GM12878 (cell line): Measurements from ENCODE around the gene RNU1-2. TPM values are rescaled to one million over a fixed set of nuclear protein-coding genes. Genes with fewer than 3 reads are reported as not detected.
"Not testable (repeated sequence)": the region's sequence is repeated elsewhere in the genome, so short reads cannot be mapped to it uniquely, and the experiment has no call there.

Experiments
- ATAC-seq: fragments of 200-7000 bp; cut with Tn5 transposase; 3 replicates; pipeline ENCODE4 v1.9.1; 2020; ENCODE audit warnings: mild to moderate bottlenecking, moderate library complexity
- BruUV-seq: library from RNA; stranded (reverse); fragments of 400-500 nt; replicated peaks from 2 replicates; lab custom pipeline; 2021; lab: Mats Ljungman, UMichigan
- CTCF ChIA-PET: fragments of 300-600 bp; sonication (Branson Sonifier 250); formaldehyde crosslinking; extraction: SDS; loops from one replicate; lab custom pipeline; 2021; ENCODE audit warnings: inconsistent platforms; lab: Yijun Ruan, JAX
- POLR2A ChIA-PET: fragments of 350-600 bp; formaldehyde crosslinking; extraction: SDS; loops from one replicate; lab custom pipeline; 2021; ENCODE audit warnings: inconsistent platforms; lab: Charles Lee
- RAD21 ChIA-PET: fragments of 300-600 bp; sonication (Branson Sonifier 250); formaldehyde crosslinking; loops from one replicate; lab custom pipeline; 2023; ENCODE audit warnings: antibody characterized with exemption; ENCODE audit not compliant: unreplicated experiment; lab: Charles Lee
- SMC1A ChIA-PET: fragments of 300-600 bp; sonication (Branson Sonifier 250); formaldehyde crosslinking; loops from one replicate; lab custom pipeline; 2023; ENCODE audit not compliant: unreplicated experiment, uncharacterized antibody; lab: Charles Lee
- DNase-seq: peaks from one replicate; pipeline ENCODE4 v3.0.0-alpha.2; 2011; ENCODE audit warnings: low read depth, low spot score
- FAIRE-seq: peaks from 3 replicates; lab custom pipeline; 2011; peaks lifted over from hg19 to GRCh38; lab: Jason Lieb, UNC
- H2AFZ ChIP-seq: 2 replicates; pipeline ENCODE4 v1.6.0; 2011; ENCODE audit warnings: low read depth, low read length, control low read depth; ENCODE audit not compliant: control insufficient read depth
- H3K27ac ChIP-seq: 2 replicates; pipeline ENCODE4 v1.5.1; 2011; ENCODE audit warnings: control low read depth; ENCODE audit not compliant: control insufficient read depth, insufficient read depth
- H3K27me3 ChIP-seq, 2 experiments: replicated peaks in 1 of 2; 2 replicates each; pipeline versions ENCODE4 v1.6.0 to v1.6.1; 2011; ENCODE audit warnings: low read length in 1 of 2; ENCODE audit not compliant: control insufficient read depth in 2 of 2, insufficient read depth in 2 of 2
- H3K36me3 ChIP-seq, 2 experiments: 2 replicates each; pipeline ENCODE4 v1.5.1; 2011; ENCODE audit warnings: low read length in 1 of 2; ENCODE audit not compliant: control insufficient read depth in 2 of 2, insufficient read depth in 2 of 2
- H3K4me1 ChIP-seq: 2 replicates; pipeline ENCODE4 v1.6.1; 2011; ENCODE audit warnings: mild to moderate bottlenecking, low read length, moderate library complexity, mixed read lengths; ENCODE audit not compliant: control insufficient read depth, insufficient read depth
- H3K4me2 ChIP-seq: 2 replicates; pipeline ENCODE4 v1.6.0; 2011; ENCODE audit warnings: control low read depth; ENCODE audit not compliant: control insufficient read depth, insufficient read depth
- H3K4me3 ChIP-seq: fragments of 200-600 bp; sonication (generic); 2 replicates; pipeline ENCODE4 v1.5.1; 2016
- H3K79me2 ChIP-seq: 2 replicates; pipeline ENCODE4 v1.6.0; 2011; ENCODE audit warnings: low read length; ENCODE audit not compliant: control insufficient read depth, insufficient read depth
- H3K9ac ChIP-seq: 2 replicates; pipeline ENCODE4 v1.8.0; 2011; ENCODE audit warnings: low read length, control low read depth, mixed read lengths; ENCODE audit not compliant: control insufficient read depth, insufficient read depth
- H3K9me3 ChIP-seq: replicated peaks from 3 replicates; pipeline ENCODE4 v1.5.1; 2011; ENCODE audit warnings: mild to moderate bottlenecking, low read length; ENCODE audit not compliant: control insufficient read depth, insufficient read depth
- H4K20me1 ChIP-seq: 2 replicates; pipeline ENCODE4 v1.6.0; 2011; ENCODE audit not compliant: control insufficient read depth, insufficient read depth
- BMI1 ChIP-seq: fragments of 450-650 bp; IDR thresholded peaks from 2 replicates; pipeline ENCODE4 v1.6.1; 2016; ENCODE audit warnings: mild to moderate bottlenecking, moderate library complexity, borderline replicate concordance
- IRF4 ChIP-seq: IDR thresholded peaks from 2 replicates; pipeline ENCODE4 v1.6.1; 2011; ENCODE audit warnings: low read depth, low read length
- RFX5 ChIP-seq: IDR thresholded peaks from 2 replicates; pipeline ENCODE4 v1.6.1; 2011; ENCODE audit warnings: low read depth, low read length, improper control_type of control experiment
- ZNF207 ChIP-seq: fragments of 450-650 bp; IDR thresholded peaks from 2 replicates; pipeline ENCODE4 v1.6.1; 2014; ENCODE audit warnings: antibody characterized with exemption, mild to moderate bottlenecking, borderline replicate concordance
- WGBS: methylation state at CpG from one replicate; pipeline ENCODE4 v1.1.6; 2016; ENCODE audit warnings: low lambda C conversion rate; ENCODE audit not compliant: insufficient replicate concordance, insufficient coverage; ENCODE audit errors: missing lambda C conversion rate; 5-methylcytosine and 5-hydroxymethylcytosine counted together
- in situ Hi-C: fragments of 300-500 bp; cut with MboI; formaldehyde crosslinking; loops from 9 replicates; pipeline ENCODE4 v1.14.3; 2018; ENCODE audit warnings: mixed read lengths
- intact Hi-C: fragments of 100-400 bp; cut with micrococcal nuclease; formaldehyde crosslinking; loops from one replicate; pipeline ENCODE4 v1.14.2; 2022; ENCODE audit not compliant: unreplicated experiment
- polyA plus RNA-seq, 11 experiments: library from polyadenylated mRNA; depleted of rRNA in 4 of 11; unstranded in 6 of 11; stranded (reverse) in 5 of 11; fragments of >200 nt; fragmentation: Nextera tagmentation in 4 of 11; fragmentation: Illumina TruSeq in 1 of 11; extraction: Ambion mirVana in 4 of 11; extraction: Trizol in 1 of 11; gene quantifications; 1 replicate in 1 of 11; 2 replicates in 10 of 11; pipeline versions ENCODE4 v1.2.1 to v1.2.3, GENCODE V29; 2011 to 2016; ENCODE audit warnings: inconsistent platforms in 2 of 11, missing spikeins in 2 of 11, low read depth in 1 of 11
- total RNA-seq, 4 experiments: library from RNA; depleted of rRNA in 3 of 4; stranded (reverse); fragments of >200 nt in 3 of 4; fragmentation: Illumina TruSeq in 1 of 4; extraction: Trizol in 1 of 4; gene quantifications; 2 replicates each; pipeline versions ENCODE4 v1.2.1 to v1.2.3, GENCODE V29; 2013 to 2021
- TF ChIP-seq, protein P1 (sequence below): IDR thresholded peaks from 2 replicates; pipeline ENCODE4 v1.6.1; 2011; ENCODE audit warnings: borderline replicate concordance, low read depth, mild to moderate bottlenecking, moderate library complexity, low read length; ENCODE audit not compliant: insufficient read depth, poor library complexity, severe bottlenecking

RNU1-2 gene
- total and polyA plus RNA-seq, 10 of the 15 experiments (the other 5 are each of a cell fraction or from before 2014, with no cell fraction given): under 0.01 to 20,946 (median 4.7) TPM; not detected in 2

GRCh38 chr1:16918371-16918770 is 22.6 kb downstream of the RNU1-2 start (continued):
- TF ChIP-seq, protein P1, sequence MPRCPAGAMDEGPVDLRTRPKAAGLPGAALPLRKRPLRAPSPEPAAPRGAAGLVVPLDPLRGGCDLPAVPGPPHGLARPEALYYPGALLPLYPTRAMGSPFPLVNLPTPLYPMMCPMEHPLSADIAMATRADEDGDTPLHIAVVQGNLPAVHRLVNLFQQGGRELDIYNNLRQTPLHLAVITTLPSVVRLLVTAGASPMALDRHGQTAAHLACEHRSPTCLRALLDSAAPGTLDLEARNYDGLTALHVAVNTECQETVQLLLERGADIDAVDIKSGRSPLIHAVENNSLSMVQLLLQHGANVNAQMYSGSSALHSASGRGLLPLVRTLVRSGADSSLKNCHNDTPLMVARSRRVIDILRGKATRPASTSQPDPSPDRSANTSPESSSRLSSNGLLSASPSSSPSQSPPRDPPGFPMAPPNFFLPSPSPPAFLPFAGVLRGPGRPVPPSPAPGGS: no peak
- TF ChIP-seq RFX5 (no peak), IRF4 (no peak), BMI1 (no peak), ZNF207 (no peak)

DNA sequence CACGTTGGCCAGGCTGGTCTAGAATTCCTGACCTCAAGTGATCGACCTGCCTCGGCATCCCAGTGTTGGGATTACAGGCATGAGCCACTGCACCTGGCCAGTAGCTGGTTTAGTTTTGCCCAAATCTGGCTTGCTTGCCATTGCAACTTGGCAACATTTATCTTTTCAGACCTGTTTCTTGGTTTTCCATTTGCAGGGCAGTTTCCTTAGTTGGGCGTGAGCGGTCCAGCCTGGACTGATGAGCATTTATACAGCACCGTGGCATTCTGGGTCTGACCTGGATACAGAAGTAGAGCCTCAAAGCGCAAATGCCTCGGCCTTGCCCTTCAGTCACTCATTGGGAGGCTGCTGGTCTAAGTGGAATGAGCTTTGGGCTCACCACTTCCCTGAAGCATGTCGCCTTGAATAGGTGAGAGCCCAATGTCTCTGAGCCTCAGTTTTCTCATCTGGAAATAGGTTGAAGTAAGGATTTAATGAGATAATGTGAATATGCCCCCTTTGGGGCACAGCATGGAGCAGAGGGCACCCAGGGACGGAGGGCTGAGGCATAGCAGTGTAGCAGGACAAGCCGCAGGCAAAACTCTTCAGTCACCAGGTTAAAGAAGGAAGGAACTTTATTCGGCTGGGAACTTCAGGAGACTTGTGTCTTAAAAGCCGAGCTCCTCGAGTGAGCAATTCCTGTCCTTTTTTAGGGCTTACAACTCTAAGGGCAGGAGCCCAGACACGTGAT is 23.3 kb downstream of the RNU1-2 start:
- H3K27ac ChIP-seq, FAIRE-seq, H3K4me3 ChIP-seq, BruUV-seq, ATAC-seq, H3K4me1 ChIP-seq, H3K27me3 ChIP-seq, in situ Hi-C loops, H3K79me2 ChIP-seq, DNase-seq, RAD21 ChIA-PET, intact Hi-C loops, H3K9me3 ChIP-seq, H3K4me2 ChIP-seq, H3K36me3 ChIP-seq, H4K20me1 ChIP-seq, SMC1A ChIA-PET, H2AFZ ChIP-seq, H3K9ac ChIP-seq, POLR2A ChIA-PET: not testable (repeated sequence)
- 51% methylated on average over 15 of the region's 15 CpGs for WGBS
- CTCF ChIA-PET: interaction anchor here (1.2 kb wide), 1 partner anchor 33 kb away, joined by 3 read pairs; no protein-coding TSS in a partner anchor
